Middle frontal gyrus (tissue), 1 donor: Measurements from ENCODE around the gene PRDX5.

Source experiments
- DNase-seq: peaks from one replicate; pipeline ENCODE4 v3.0.0-alpha.2; 2015; ENCODE audit warnings: low spot score; ENCODE audit errors: extremely low spot score

The PRDX5 gene

DNA sequence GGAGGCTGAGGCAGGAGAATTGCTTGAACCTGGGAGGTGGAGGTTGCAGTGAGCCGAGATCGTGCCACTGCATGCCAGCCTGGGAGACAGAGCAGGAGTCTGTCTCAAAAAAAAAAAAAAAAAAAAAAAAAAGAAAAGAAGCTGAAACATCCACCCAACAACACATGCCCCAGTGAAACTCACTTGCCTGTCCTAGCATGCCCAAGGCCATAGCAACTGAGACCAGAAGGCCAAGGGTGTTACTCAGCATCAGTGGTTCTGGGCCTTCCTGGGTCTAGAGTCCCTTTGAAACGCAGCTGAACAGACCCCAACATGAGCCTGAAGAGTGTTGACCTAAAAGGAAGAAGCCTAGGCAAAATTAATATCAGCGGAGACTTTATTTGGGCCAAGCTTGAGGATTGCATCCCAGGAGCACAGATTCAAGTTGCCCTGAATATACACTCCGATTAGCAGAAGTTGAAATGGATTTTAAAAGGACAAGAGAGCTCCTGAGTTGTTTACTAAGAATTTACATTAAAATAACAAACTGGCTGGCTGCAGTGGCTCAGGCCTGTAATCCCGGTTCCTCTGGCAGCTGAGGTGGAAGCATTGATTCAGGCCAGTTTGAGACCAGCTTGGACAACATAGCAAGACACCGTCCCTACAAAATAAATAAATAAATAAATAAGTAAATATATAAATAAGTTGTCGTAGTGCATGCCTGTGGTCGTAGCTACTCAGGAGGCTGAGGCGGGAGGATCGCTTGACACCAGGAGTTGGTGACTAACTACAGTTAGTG is 7.0 kb downstream of the PRDX5 start:
- DNase-seq: no peak

- DNase-seq: no peak
These were observed 9.5 kb downstream of the PRDX5 start for GRCh38 chr11:64327375-64327774.

DNA sequence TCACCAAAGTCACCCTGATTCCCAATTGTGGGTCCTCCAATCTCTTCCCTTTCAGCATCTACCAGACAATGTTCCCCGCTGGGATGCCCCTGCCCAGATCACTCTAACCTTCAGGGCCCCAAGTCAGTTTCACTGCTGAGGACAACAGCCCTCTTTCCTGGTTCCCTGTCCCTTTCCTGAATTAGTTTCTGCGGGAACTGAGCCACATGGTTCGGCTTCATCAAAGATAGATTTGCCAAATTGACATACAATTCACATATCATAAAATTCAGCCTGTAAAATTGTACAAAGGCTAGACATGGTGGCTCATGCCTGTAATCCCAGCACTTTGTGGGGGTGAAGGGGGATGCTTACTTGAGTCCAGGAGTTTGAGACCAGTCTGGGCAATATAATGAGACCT is 10.1 kb downstream of the PRDX5 start:
- no peak for DNase-seq

DNA sequence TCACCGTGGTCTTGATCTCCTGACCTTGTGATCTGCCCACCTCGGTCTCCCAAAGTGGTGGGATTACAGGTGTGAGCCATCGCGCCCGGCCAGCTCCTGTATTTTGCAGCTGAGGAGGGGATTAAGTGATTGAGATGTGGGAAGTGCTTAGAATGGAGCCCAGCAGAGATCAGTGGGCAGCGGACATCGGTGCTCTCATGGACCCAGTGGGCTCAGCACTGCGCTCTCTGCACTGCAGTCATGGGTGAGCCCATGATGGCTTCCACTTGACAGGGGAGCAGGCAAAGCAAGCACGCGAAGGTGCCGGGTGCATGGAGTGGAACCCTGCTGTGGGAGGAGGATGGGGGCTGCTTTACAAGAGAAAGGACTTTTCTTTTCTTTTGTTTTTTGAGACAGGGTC is 13.0 kb downstream of the PRDX5 start:
- DNase-seq: no peak

- no peak for DNase-seq
These were observed 13.8 kb downstream of the PRDX5 start for GRCh38 chr11:64331569-64332371.

DNA sequence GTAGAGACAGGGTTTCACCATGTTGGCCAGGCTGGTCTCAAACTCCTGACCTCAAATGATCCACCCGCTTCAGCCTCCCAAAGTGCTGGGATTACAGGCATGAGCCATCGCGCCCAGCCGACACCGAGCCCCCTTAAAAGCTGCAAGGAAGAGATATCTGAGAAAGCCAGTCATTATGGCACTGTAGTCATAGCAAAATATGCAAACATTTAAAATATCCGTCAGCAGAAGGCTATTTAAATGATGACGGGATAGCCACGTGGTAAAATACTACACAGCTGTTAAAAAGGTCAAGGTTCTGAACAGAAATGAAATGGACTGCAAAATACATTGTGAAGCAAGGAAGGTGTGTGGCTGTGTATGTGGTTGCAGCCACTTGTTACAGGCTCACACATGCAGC is 15.6 kb downstream of the PRDX5 start:
- no peak for DNase-seq

GRCh38 chr11:64334764-64335735 is 17.1 kb downstream of the PRDX5 start:
- no peak for DNase-seq

DNA sequence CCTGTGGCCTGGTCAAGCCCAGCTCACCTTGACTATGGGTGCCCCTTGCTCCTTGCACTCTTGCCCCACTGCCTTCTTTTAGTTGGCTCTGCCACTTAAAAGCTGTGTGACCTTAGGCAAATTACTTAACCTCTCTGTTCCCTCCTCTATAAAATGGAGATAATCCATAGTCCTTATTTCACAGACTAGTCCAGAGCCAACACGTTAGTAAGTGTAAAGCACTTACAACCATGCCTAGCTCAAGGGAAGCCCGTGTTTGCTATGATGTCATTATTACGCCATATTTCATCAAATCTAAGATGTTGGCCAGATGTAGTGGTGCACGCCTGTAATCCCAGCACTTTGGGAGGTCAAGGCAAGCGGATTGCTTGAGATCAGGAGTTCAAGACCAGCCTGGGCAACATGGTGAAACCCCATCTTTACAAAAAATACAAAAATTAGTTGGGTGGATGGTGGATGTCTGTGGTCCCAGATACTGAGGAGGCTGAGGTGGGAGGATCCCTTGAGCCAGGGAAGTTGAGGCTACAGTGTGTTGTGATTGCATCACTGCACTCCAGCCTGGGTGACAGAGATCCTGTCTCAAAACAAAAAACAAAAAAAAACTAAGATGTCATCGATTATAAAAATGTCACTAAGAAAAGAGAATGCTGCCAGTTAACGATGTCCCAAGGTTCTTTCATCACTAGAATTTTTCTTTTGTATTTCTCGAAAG is 19.8 kb downstream of the PRDX5 start:
- no peak for DNase-seq

DNA sequence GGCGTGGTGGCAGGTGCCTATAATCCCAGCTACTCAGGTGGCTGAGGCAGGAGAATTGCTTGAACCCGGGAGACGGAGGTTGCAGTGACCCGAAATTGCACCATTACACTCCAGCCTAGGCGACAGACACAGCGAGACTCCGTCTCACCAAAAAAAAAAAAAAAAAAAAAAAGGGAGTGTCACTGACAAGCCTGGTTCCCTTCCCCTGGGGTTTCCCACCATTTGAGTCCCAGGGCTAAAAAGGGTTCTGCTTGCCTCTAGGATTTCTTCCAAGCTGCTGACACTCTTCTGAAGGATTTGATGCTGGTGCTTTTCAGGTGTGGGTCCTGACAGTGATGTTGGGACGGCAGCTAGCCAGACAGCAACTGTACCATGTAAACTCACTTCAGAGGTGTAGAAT is 20.8 kb downstream of the PRDX5 start:
- DNase-seq: no peak

- DNase-seq: no peak
These were observed 21.4 kb downstream of the PRDX5 start for GRCh38 chr11:64339286-64339685.

DNA sequence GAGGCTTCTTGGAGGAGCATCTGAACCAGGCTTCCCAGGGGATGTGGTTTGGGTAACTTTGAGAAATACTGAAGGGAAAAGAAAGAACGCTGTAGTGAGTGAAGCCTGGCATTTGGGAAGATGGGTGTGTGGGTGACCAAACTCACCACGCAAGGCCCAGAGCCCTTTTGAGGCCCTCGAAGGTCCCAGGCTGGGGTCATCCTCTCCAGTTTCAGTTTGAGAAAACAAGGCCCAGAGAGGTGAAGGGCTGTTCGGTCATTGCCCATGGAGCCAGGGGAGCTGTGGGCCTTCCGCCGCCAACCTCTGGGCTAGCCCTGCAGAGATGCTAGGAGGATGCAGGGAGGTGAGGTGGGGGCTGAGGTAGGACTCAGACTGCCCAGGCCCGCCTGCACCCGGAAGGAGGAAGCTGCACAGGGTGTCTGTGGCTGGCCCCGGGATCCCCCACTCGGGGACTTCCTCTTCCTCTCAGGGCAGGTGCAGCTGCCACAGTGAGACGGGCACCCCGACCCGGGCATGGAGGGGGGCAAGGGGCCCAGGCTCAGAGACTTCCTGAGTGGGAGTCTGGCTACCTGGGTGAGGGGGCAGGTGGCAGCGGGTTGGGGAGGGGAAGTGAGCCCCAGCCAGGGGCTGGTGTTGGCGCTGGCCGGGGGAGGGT is 22.0 kb downstream of the PRDX5 start, which contains the start of gene CCDC88B:
Gene CCDC88B, plus strand, starts transcription at position 451 of the 655 bp plus-strand sequence. Its CDS starts 63 bp downstream, at position 514.
- no peak for DNase-seq

- DNase-seq: no peak
These were observed 22.9 kb downstream of the PRDX5 start for GRCh38 chr11:64340671-64341335.

DNA sequence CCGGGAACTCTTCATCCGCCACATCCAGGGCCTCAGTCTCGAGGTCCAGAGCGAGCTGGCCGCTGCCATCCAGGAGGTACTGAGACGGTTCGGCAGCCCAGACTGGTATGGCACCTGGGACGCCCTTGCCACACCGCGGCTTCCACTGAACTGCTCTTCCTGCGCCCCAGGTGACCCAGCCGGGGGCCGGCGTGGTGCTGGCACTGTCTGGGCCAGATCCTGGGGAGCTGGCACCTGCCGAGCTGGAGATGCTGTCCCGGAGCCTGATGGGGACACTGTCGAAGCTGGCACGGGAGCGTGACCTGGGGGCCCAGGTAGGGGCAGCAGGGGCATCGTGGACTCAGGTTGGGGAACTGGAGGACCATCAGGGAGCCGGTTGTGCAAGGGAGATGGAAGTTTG is 23.5 kb downstream of the PRDX5 start:
- no peak for DNase-seq

DNA sequence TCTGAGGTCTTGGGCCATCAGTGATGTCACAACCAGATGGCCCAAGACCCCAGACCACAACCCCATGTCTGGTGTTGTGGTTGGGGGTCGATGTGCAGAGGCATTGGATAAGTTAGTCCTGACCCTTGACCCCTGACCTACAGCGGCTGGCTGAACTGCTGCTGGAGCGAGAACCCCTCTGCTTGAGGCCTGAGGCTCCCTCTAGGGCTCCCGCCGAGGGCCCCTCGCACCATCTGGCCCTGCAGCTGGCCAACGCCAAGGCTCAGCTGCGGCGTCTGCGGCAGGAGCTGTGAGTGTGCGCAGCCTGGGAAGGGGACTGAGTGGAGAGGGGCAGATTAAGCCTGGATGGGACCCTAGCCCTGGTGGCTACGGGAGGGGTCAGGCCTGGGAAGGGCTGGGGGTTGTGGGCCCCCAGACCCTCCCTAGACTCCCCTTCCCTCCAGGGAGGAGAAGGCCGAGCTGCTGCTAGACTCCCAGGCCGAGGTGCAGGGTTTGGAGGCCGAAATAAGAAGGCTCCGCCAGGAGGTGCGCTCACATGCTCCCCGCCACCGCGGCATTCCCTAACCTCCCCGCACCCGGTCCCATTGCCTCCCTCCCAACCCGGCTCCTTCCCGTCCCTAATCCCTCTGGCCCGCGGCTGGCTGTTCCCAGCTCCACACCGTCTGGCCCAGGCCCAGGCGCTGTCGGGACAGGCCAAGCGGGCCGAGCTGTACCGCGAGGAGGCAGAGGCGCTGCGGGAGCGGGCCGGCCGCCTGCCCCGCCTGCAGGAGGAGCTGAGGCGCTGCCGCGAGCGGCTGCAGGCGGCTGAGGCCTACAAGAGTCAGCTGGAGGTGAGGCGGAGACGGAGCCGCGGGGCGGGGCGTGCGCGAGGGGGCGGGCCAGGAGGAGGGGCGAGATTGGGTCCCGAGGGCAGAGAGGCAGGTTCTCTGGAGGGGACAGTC is 24.2 kb downstream of the PRDX5 start:
- no peak for DNase-seq

DNA sequence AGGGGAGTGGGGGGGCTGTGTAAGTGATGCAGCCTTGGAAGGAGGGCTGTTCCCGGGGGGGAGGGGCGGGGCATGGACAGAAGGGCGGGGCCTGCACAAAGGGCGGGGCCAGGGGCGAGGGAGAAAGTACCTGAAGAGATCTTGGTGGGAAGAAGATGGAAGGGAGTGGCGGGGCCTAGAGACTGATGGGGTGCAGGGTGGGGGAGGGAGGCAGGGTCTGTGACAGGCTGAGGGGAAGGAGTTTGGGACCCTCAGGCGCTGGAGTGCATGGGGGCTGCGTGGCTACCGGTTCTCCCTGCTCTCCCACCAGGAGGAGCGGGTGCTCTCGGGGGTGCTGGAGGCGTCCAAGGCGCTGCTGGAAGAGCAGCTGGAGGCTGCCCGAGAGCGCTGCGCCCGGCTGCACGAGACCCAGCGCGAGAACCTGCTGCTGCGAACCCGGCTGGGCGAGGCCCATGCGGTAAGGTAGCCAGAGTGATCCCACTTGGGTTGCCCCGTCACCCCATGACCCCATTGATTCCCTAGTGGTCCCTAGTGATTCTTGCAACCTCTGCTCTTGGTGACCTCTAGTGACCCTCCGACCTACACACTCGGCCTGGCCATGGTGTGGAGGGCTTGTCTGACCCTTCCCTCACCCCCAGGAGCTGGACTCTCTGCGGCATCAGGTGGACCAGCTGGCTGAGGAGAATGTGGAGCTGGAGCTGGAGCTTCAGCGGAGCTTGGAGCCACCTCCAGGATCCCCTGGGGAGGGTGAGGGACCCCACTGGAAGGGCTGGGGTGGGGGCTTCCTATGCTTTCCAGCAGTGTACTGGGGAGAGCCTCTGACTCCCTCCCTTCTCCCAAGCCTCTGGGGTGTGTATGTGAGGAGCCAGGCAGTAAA is 25.2 kb downstream of the PRDX5 start:
- DNase-seq: no peak

DNA sequence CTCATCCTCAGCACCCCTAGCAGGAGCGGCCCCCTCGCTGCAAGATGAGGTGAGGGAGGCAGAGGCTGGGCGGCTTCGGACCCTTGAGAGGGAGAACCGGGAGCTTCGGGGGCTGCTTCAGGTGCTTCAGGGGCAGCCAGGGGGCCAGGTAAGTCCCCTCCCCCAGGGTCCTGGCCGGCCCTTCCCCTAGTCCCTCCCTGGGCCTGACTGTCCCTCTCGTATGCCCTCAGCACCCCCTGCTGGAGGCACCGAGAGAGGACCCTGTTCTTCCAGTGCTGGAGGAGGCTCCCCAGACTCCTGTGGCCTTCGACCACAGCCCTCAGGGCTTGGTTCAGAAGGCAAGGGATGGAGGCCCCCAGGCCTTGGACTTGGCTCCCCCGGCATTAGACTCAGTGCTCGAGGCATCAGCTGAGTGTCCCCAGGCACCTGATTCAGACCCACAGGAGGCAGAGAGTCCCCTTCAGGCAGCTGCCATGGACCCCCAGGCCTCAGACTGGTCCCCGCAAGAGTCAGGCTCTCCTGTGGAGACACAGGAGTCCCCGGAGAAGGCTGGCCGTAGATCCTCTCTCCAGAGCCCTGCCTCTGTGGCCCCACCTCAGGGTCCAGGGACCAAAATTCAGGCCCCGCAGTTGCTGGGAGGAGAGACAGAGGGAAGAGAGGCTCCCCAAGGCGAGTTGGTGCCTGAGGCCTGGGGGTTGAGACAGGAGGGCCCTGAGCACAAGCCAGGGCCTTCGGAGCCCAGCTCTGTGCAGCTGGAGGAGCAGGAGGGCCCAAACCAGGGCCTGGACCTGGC is 26.0 kb downstream of the PRDX5 start:
- no peak for DNase-seq

GRCh38 chr11:64344787-64345186 is 26.9 kb downstream of the PRDX5 start:
- no peak for DNase-seq
